GM18526 (cell line): Measurements from ENCODE around the gene MCF2L2.

Source experiments
- POLR2A ChIP-seq: IDR thresholded peaks from 3 replicates; pipeline ENCODE4 v1.6.1; 2011; ENCODE audit not compliant: insufficient read length; ENCODE audit errors: extremely low read depth

The MCF2L2 gene

DNA sequence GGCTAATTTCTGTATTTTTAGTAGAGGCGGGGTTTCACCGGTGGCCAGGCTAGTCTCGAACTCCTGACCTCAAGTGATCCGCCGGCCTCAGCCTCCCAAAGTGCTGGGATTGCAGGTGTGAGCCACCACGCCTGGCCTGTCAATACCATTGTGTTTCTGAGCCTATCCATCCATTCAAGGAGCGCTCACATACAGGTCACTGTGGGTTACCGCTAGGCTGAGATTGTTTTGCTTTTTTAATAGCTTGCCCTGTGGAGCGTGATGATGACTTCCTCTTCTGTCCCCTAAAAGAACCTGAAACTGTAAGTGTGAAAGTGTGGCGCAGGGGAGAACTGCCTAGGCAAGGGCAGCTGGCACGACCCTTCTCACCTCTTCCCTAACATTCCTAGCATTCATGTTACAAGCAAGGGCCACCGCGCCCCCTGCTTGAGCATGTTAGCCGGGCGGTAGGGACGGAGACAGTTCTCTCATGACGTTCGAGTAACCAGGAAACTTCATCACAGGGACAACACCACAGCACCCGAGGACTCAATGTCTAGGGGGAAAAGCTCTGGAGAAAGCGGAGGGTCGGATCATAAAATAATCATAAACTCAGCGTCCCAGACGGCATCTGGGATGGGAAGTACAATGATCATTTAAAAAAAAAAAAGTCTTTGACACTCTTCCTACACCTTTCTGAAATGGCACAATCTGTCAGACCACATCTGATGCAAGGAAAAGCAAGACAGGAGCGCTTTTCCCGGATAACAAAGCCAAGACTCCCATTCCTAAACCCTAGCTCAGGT, 266.7 kb downstream of the MCF2L2 start:
- TF ChIP-seq POLR2A: peak; percentile 29

- TF ChIP-seq POLR2A: no peak
These were observed 267.8 kb downstream of the MCF2L2 start for GRCh38 chr3:183160616-183161015.

- TF ChIP-seq POLR2A: no peak
These were observed 269.1 kb downstream of the MCF2L2 start for GRCh38 chr3:183159333-183159732.

DNA sequence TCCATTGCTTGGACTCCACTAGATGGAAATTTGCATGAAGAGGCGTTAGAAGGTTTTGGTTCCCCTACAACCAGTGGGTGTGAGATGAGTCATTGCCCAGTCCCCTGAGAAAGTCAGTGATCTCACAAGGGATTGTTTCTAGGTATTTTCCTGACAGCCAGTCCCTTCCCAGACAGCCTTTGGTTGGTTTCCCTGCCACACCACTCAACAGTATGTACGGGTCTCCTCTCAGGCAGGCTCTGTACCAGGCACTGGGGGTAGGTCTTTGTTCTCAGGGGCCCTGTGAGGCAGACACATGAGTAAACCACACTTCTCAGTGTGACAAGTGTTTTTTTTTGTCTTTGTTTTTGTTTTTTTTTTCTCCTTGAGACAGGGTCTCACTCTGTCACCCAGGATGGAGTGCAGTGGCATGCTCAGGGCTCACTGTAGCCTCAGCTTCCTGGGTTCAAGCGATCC, 269.8 kb downstream of the MCF2L2 start:
- TF ChIP-seq POLR2A: no peak

GRCh38 chr3:183158113-183158512, 270.3 kb downstream of the MCF2L2 start:
- no peak for TF ChIP-seq POLR2A

DNA sequence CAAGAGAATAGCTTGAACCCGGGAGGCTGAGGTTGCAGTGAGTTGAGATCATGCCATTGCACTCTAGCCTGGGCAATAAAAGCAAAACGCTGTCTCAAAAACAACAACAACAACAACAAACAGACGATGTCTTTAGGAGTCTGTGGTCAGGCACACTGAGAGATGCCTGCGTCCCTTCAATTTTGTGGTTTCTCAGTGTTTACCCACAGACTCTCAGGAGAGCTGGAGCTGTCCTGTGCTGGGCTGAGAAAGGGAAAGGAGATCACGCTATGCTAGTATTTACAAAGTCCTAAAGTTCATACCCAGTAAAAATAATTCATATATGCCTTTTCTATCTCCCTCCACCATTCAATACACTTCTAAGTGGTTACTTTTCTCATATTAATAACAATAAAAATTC, 272.2 kb downstream of the MCF2L2 start:
- no peak for TF ChIP-seq POLR2A

GRCh38 chr3:183155499-183155898, 272.9 kb downstream of the MCF2L2 start:
- no peak for TF ChIP-seq POLR2A

DNA sequence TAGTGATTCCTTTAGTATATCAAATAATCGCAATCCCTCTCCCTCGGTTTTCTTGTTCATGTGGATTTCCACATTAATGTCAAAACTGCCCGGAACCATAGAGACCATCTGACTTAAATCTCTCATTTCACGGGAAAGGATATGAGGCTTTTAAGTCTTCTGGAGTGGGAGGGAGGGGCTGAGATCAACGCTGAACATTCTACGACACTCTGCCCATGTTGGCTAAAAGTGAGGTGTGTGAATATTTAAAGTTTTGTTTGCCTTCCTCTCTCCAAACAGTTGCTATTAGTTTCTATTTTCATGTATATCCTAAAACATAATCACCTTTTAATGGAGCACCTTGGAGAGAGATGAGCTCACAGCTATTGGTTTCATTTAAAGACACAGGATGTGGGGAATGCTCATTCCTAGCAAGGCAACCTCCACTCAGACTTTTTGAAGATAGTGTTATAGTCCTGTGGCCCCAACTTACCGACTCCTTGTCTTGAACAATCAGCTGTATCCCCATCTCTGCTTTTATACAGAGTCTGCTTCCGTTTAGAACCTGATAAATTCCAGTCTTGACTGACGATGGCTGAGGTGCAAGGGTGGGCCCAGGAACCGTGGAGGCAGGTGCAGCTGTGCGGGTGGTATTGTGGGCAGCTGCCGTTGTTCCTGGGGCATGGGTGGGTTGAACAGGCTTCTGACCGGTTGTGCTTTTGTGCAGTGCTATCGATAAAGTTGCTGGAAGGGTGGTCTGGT, 275.0 kb downstream of the MCF2L2 start:
- no peak for TF ChIP-seq POLR2A

GRCh38 chr3:183151821-183152351, 276.5 kb downstream of the MCF2L2 start:
- no peak for TF ChIP-seq POLR2A

DNA sequence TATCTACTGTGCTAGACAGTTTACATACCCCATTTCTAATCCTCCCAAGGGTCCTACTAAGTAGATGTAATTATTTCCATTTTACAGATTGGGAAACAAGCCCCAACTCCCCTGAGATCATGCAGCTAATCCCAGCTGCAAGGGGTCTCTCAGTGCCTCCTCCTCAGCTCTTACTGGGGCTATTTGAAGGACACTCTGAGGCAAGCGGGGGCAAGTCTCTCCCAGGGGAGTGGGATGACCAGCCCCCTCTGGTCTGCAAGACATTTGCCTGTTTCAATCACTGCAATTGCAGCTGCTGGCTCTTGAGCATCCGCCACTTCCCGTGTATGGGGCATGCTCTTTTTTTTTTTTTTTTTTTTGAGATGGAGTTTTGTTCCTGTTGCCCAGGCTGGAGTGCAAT, 277.3 kb downstream of the MCF2L2 start:
- no peak for TF ChIP-seq POLR2A

DNA sequence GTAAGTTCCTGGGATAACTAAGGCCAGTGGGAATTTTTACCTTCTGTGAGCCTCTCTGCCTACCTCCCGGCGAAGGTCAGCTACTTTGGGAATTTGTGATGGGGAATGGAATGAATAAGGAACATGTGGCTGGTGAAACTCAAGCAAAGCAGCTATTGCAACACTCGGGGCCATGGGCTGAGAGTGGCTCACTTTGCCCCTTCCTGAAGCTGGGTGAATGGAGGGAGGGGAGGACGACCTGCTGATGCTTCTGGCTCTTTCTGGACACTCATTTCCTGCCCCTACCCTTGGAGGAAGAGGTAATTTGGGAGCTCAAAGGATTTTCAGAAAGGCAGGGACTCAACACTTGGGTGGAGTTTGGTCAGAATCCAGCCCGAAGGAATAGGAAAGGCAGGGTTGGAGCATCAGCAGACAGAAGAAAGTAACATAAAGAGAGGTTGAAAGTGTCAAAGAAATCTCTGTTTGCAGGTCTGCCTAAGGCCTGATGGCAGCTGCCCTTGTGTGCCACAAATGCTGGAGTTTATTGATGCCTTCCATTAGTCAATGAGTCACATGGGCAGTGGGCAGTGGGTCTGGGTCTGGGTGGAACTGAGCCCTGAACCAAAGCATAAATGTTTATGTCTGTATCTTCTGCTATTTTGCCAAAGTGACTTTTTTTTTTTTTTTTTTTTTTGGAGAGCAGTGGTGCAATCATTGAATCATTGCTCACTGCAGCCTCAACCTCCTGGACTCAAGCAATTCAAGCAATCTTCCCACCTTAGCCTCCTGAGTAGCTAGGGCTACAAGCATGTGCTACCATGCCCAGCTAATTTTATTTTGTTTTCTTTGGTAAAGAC, 278.3 kb downstream of the MCF2L2 start:
- TF ChIP-seq POLR2A: no peak

- TF ChIP-seq POLR2A: no peak
These were observed 280.4 kb downstream of the MCF2L2 start for GRCh38 chr3:183148056-183148455.

DNA sequence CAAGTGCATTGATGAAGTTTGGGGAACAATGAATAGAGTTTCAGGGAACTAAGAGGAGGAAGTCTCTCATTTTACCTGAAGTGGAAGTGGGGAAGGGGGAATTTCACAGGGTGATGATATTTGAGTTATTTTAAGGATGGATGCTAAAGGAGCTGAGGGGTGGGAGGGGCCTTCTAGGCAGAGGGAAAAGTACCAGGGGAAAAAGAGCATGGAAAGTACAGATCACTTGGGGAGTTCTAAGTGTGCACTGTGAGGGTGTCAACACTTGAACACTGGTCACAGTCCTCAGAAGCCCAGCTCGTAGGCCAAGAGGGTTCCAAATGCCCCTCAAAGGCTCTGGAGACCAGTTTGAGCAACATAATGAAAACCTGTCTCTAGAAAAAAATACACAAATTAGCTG, 284.1 kb downstream of the MCF2L2 start:
- no peak for TF ChIP-seq POLR2A

DNA sequence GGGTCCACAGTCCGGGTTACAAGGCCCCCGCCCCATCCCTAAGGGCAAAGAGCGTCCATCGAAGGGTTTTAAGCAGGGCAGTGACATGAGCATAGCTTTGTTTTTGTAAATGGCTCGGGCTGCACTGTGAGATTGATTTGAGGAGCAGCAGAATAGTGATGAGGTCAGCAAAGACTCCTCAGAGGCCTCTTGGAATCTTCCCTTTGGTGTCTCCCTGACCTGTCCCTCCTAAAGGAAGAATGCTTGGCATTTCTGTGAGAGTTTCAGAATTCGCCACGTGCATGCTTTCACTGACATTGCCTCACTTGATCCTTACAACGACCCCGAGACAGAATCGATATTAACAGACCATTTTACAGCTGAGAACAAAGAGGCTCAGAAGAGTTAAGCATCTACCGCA, 286.2 kb downstream of the MCF2L2 start:
- no peak for TF ChIP-seq POLR2A

DNA sequence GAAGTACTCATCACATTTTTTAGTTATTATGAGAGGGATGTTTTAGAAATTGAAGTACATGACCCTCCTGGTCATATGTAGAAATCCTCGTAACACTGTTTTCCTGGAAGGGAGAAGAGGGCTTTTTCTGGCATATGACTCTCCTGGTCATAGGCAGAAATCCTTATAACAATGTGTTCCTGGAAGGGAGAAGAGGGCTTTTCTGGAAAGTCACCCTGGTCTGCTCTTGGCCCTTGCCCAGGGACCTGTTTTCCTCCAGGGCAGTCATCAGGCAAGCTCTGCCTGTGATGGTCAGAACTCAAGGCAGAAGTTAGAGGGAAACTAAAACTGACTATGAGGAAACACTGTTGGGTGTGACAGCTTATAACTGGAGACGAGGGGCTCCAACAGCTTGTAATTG, 293.6 kb downstream of the MCF2L2 start:
- TF ChIP-seq POLR2A: no peak
